Measurements from ENCODE around the gene FBXL5.
"Not testable (repeated sequence)": the region's sequence is repeated elsewhere in the genome, so short reads cannot be mapped to it uniquely, and the experiment has no call there.

The FBXL5 gene

GRCh38 chr4:15649914-15650545, 5.1 kb downstream of the FBXL5 start:
- no peak for FAIRE-seq

DNA sequence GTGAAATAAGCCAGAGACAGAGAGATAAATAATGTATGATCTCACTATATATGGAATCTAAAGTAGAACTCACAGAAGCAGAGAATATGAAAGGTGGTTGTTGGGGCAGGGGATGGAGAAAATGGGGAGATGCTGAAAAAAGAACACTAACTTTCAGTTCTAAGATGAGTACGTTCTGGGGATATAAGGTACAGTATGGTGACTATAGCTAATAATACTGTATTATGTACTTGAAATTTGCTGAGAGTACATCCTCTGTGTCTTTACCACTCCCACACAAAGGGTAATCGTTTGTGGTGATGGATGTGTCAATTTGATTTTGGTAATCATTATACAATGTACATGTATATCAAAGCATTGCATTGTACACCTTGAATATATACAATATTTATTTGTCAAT, 6.6 kb downstream of the FBXL5 start:
- FAIRE-seq, result no peak

GRCh38 chr4:15638418-15638817, 16.7 kb downstream of the FBXL5 start:
- FAIRE-seq, result no peak

DNA sequence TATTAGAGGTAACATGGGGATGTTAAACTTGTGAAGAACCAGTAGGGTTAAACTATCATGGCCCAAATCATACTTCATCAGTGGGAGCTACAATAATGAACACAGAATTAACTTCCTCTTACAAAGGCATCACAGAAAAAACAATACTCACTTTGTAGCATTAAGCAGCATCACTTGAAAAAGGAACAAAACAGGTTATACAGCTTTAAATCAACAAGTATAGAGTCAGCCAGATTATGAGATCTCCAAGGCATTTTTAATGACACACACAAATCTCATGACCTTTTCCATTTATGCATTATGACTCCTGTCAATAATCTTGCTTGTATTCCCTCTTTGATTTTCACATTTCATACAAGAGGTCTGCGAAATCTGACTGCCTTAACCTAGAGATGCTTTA, 18.3 kb downstream of the FBXL5 start:
- no peak for FAIRE-seq

DNA sequence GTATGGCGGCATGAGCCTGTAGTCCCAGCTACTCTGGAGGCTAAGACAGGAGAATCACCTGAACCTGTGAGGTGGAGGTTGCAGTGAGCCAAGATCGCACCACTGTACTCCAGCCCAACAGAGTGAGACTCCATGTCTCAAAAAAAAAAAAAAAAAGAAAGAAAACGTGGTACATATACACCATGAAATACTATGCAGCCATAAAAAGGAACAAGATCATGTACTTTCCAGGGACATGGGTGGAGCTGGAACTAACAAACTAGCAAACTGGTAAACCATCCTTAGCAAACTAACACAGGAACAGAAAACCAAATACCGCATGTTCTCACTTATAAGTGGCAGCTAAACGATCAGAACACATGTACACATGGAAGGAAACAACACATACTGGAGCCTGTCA, 37.8 kb downstream of the FBXL5 start:
- FAIRE-seq, result not testable (repeated sequence)

GRCh38 chr4:15614891-15615290, 40.3 kb downstream of the FBXL5 start:
- not testable (repeated sequence) for FAIRE-seq

- no peak for FAIRE-seq
Measured at GRCh38 chr4:15612136-15612535, 43.0 kb downstream of the FBXL5 start.

DNA sequence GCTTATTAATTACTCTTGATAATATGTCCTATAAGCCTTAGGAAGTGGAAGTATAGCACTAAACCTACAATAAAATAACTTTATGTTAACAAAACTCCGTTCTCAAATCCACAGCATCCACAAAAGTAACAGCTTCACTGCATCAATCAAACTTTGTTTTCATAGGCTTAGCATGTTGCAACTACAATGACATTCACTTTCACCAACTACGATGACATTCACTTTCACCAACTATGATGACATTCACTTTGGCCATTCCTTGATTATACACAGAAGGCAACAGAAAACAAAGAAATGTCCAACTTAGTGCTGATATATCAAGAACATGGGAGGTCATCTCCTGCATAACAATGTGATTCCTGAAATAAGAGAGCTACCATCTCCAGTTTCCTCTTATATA, 44.3 kb downstream of the FBXL5 start:
- FAIRE-seq, result no peak

GRCh38 chr4:15605537-15605936, 49.6 kb downstream of the FBXL5 start:
- no peak for FAIRE-seq

DNA sequence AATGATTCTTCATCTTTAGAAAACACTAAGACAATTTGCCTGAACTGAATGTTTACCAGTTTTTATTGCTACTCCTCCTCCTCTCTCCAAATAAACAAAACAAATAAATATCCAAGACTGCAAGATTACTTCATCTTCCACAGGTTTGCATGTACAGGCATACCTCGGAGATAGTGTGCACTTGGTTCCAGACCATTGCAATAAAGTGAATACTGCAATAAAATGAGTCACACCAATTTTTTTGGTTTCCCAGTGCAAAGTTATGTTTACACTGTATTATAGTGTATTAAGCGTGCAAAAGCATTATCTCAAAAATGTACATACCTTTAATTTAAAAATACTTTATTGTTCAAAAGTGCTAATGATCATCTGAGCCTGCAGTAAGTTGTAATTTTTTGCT, 53.3 kb downstream of the FBXL5 start:
- FAIRE-seq, result no peak

DNA sequence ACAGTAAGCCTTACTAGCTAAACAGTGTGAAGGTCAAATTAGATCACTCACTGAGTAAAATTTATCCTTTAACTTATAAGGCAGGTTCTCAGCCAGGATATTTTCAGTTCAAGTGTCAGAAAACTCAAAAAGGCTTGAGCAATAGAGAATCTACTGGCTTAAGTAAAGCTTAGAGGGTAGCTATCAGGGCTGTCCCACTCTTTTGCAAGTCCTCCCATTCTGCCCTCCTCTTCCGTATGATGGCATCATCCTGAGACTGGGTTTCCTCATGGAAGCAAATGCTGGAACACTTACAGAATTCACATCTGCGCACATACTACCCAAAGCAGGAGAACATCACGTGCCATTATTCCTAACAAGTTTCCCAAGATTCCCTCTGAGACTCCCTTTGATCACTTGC, 55.0 kb downstream of the FBXL5 start:
- no peak for FAIRE-seq

GRCh38 chr4:15598644-15599043, 56.5 kb downstream of the FBXL5 start:
- FAIRE-seq, result peak; percentile 5

DNA sequence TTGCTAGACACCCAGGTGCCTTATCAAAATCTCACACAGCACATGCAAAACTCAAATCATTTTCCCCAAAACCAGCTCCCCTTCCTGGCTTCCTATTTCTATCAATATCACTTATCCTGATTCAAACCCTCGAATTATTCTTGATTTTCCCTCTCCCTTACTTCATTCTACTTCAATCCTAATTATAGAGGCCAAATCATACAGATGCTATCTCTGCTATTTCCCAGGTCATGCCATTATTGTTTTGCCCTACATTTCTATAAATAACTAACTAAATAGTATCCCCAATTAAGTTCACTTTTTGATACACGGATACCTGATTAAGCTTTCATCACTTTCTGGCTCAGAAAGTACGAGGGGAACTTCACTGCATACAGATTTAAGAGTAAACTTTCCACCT, 62.4 kb downstream of the FBXL5 start:
- FAIRE-seq, result no peak

DNA sequence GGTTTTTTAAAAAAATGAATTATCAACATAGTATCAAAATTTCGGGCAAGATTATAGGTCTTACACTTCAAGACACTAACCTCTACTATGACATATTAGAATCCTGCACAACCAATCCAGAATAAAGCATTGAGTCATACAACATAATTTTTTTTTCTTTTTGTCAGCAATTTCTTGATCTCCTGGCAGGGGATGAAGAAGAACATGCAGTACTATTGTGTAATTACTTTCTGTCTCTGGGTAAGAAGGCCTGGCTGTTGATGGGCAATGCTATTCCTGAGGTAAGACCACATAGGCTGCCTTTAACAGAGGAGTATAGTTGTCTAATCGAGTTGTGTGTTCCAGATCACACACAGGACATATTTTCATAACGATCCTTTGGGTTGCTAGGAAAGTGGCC, 67.5 kb downstream of the FBXL5 start:
- FAIRE-seq, result no peak

DNA sequence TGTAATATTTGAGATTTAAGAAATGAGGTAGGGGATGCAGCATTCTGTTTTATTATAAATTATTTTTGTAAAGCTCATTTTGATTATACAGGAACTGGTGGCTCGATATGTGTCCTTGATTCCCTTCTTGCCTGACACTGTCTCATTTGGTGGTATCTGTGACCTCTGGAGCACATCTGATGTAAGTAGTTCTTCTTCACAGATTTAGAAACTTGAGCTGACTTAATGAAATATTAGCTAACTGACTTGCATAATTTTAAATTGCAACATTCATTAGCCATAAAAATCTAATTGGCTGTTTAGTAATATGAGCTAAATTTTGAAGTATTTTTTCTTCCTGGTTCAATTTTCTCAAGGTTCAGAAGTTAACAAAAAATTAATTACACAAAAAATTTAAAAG, 69.1 kb downstream of the FBXL5 start:
- no peak for FAIRE-seq

DNA sequence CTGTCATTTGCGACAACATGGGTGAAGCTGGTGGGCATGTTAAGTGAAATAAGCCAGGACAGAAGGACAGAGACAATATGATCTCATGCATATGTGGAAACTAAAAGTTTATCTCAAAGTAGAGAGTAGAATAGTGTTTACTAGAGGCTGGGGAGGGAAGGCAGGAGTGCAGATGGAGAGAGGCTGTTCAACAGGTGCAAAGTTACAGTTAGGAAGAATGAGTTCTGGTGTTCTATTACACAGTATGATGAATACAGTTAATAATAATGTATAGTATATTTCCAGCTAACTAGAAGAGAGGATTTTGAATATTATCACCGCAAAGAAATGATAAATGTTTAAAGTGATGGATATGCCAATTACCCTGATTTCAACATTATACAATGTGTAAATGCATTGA, 69.8 kb downstream of the FBXL5 start:
- no peak for FAIRE-seq

GRCh38 chr4:15584785-15585184, 70.4 kb downstream of the FBXL5 start:
- FAIRE-seq, result no peak

GRCh38 chr4:15577508-15577907, 77.6 kb downstream of the FBXL5 start:
- no peak for FAIRE-seq

GRCh38 chr4:15575966-15576365, 79.2 kb downstream of the FBXL5 start:
- no peak for FAIRE-seq

DNA sequence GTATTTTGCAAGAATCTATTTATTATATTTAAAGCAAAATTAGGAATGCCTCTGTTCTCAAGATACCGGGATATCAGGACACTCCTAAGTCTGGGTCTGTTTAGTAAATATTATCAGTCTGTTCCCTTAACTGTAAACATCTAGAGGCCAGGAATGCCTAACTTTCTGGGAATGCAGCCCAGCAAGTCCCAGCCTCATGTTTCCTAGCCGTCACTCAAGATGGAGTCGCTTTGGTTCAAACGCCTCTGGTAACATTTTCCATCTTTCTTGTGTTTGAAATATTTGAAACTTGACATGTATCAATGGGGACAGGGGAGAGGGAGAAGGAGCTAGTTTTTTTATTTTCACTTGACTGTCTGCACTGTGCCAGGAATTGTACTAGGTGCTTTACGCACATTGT, 85.4 kb downstream of the FBXL5 start:
- no peak for FAIRE-seq

GRCh38 chr4:15568821-15569220, 86.3 kb downstream of the FBXL5 start:
- no peak for FAIRE-seq

DNA sequence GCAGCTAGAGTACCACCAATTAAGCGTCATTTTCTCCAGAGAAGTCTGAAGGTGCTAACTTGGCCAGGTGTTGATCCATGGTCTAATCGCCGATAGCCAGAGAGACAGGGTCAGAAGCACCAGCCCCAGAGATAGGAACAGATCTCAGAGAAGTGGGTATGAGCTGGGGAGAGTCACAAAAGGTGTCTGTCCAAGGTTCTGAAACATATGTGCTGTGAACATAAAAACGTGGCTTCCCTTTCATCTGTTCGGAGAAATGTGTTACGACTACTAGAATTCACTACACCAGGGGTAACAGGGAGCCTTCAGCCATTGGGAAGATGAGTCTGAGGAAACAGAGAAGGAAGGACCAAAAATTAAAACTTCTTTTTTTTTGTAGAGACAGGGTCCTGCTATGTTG, 91.3 kb downstream of the FBXL5 start:
- no peak for FAIRE-seq

- no peak for FAIRE-seq
Measured at GRCh38 chr4:15562623-15563022, 92.5 kb downstream of the FBXL5 start.

DNA sequence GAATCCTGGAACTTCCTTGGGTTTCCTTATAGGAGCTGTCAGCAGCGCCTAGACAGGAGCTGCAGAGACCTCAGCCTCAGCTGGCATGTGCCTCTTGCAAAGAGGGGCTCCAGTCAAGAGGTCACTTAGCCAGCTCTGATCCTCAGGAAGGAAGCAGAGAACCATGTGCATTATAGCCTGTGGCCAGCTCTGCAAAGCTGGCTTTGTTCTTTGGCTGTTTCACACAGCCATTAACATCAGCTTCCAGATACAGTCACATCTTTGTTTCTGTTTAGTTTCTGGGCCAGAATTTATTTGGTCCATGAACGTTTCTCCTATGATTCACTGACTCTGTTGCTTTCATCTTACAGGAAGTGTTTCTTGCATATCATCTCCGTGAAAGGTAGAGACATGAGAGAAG, 93.0 kb downstream of the FBXL5 start:
- no peak for FAIRE-seq

DNA sequence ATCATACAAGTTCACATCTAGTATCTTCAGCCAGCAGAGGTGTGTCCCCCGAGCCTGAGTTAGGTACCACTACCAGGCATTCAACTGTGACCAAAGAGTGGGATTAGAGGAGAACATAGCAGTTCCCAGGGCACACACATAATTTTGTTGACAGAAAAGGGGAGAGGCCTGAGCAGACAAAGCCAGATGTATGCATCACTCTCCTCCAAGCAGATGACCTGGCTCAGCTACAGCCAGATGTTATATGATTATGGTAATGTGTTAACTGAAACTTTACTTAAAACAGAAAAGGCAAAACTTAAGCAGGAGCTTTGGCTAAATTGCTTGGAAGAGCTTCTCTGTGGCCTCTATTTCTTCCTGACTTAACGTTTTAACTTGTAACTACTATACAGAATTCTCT, 96.6 kb downstream of the FBXL5 start:
- no peak for FAIRE-seq
